Measurements from ENCODE around the gene CBR3.
A peak's percentile ranks its signal among the peaks of the same experiment; 100 is the strongest.

CBR3 gene

GRCh38 chr21:36155603-36156338, 20.9 kb downstream of the CBR3 start:
- no peak for DNase-seq (ENCODE audit: low read depth, low spot score)

DNA sequence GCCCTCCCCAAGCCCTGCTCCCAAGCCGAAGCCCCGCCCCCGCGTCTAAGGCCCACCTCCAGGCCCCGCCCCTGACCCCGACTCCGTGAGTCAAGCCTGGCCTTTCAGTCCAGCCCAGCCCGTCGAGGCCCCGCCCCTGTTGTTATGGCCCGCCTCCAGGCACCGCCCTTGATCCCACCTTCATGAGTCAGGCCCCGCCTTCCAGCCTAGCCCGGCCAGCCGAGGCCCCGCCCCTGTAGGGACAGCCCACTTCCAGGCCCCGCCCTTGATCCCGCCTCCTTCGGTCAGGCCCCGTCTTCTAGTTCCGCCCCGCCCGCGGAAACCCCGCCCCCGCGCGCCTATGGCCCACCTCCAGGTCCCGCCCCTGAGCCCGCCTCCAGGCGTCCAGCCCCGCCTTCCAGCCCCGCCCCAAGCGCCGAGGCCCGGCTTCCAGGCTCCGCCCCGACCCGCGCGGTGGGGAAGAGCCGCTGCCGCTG, 21.5 kb downstream of the CBR3 start:
- peak; percentile 97 for DNase-seq (ENCODE audit: low read depth, low spot score)

DNA sequence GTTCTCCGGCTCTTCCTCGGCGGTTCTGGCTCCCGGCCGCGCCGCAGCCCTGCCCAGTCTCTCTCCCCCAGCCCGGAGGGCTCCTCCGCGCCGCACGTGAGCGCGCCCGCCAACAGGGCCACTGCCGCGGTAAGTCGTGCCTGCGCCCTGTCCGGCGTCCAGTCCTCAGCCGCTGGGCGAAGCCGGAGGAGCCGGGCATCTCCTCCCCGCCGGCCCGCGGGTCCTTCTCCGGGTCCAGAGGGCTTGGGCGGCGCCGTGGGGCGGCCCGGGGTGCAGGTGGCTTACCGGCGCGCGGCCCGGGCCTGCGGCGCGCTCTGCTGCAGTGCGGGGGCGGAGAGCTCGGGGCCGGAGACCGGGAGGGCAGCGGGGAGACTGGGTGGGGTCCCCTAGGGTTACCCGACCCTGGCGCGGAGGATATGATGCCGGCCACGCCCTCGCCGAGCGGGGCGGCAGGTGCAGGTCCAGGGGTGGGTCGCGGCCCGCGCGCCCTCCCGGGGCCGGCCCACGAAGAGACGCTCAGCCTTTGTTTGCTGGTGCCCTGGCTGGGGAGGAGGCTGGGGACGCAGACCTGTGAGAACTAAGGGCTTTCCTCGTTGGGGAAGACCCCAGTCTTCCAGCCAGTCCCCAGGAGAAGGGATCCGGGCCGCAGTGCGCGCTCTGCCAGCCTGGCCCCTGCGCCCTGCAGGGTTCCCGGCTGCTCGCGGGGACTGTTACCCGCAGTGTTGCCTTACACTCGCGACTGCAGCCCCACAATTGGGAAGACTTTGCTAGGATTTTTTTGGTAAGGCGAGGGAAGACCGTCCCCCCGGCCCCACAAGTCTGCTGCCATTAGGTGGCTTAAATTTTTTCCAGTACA, 22.2 kb downstream of the CBR3 start, which contains the start of gene DOP1B:
TSS of gene DOP1B (plus strand) at position 10 of the 856 bp plus-strand sequence. CDS start 7,910 bp downstream, outside the sequence.
- no peak for DNase-seq (ENCODE audit: low read depth, low spot score)

DNA sequence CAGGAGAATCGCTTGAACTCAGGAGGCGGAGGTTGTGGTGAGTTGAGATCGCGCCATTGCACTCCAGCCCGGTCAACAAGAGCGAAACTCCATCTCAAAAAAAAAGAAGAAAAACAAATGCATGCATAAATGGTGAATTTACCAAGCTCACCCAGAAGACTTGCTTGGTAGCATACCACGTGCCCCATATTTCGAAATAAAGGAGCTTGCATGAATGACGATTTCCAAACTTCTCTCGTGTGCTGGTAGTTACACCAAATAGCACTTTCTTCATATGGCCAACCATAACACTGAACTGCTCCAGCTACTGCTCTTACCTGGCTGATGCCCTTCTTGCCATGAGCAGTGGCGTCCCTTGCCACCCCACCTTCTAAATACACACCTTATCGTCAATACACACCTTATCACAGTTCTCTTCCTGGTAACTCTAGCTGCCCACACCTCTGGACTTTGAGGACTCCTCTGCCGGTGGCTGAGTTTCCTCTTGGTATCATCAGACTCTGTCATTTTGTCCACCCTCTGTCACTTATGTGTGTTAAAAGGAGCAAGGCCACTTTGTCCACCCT, 24.6 kb downstream of the CBR3 start:
- no peak for DNase-seq (ENCODE audit: low read depth, low spot score)

DNA sequence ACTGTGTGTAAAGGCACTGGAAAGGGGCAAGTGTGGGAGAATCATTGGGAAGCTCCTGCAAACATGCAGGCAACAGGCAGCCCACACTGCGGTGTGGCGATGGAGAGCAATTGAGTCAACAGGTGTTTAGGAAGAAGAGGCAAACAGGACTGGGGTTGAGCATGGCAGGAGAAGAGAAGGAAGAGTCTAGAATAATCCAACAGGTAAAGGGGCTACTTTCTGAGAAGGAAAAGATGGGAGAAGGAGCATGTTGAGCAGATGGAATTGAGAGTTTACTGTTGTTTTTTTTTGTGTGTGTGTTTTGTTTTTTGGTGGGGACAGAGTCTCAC, 25.9 kb downstream of the CBR3 start:
- DNase-seq (ENCODE audit: low read depth, low spot score) = no peak

GRCh38 chr21:36162631-36163030, 27.8 kb downstream of the CBR3 start:
- DNase-seq (ENCODE audit: low read depth, low spot score) = no peak

DNA sequence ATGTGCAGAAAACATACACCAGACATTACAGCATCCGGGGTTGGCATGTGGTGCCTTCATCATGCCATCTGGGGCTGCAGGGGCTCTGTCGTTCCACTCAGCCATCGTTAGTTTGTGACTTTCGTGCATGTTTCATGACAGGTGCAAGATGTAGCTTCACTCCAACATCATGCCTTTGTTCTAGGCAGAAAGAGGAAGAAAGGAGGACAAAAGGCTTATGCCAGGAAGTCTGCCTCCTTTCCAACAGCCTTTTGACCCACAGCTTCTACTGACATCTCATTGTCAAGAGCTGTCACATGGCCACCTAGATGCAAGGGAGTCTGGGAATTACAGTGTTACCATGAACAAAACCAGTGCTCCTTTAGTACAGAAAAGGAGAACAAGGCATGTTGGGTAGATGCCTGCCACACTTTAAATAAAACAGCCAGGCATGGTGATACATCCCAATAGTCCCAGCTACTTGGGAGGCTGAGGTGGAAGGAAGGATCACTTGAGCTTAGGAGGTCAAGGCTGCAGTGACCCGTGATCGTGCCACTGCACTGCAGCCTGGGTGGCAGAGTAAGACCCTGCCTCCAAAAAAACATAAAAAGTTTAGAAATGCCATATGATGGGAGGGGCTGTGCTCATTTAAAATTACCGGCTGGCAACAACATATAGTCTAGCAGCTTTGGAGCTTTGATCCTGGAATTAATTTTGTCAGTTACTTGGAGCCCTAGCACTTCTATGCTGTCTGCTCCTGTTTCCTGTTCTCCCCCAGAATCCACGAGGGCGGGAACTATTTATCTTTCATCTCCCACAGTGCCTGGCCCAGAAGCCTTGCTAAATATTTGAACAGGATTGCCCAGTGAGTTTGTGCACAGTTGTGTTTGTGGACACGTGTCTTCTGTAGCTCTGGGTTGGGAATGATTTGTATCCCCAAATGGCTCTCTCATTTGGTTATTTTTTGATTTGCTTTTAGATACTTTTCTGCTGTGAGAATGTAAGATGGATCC, 29.2 kb downstream of the CBR3 start:
- DNase-seq (ENCODE audit: low read depth, low spot score) = no peak

GRCh38 chr21:36165356-36165755, 30.5 kb downstream of the CBR3 start:
- no peak for DNase-seq (ENCODE audit: low read depth, low spot score)

- DNase-seq (ENCODE audit: low read depth, low spot score) = no peak
These were observed 31.8 kb downstream of the CBR3 start for GRCh38 chr21:36166705-36167104.

- no peak for DNase-seq (ENCODE audit: low read depth, low spot score)
These were observed 32.7 kb downstream of the CBR3 start for GRCh38 chr21:36167541-36167940.

GRCh38 chr21:36169470-36170128, 34.7 kb downstream of the CBR3 start:
- no peak for DNase-seq (ENCODE audit: low read depth, low spot score)

GRCh38 chr21:36170823-36171222, 35.9 kb downstream of the CBR3 start:
- DNase-seq (ENCODE audit: low read depth, low spot score) = no peak

- DNase-seq (ENCODE audit: low read depth, low spot score) = no peak
These were observed 36.5 kb downstream of the CBR3 start for GRCh38 chr21:36171336-36171735.

DNA sequence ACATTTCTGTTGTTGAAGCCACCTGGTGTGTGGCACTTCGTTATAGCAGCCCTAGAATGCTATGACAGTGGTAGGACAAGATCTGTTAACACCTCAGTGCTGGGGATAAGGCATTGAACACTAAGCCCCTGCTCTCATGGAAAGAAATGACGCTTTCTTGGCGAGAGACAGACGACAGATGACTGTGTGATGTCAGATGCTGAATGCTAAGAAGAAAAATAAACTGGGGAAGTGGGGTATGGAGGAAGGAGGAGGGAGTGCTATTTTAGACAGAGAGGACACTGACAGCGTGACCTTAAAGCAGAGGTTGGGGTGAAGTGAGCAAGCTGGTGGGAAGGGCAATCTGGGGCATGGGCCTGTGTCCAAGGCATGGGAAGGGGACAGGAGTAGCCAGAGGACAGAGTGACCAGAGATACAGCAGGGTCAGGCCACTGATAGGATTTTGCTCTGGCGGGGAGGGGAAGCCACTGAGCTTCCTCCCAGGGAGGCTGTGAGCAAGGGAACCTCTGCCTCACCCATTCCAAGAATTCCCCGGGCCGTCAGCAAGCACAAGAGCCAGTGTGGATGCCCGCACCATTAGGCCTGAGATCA, 37.0 kb downstream of the CBR3 start:
- DNase-seq (ENCODE audit: low read depth, low spot score) = no peak

DNA sequence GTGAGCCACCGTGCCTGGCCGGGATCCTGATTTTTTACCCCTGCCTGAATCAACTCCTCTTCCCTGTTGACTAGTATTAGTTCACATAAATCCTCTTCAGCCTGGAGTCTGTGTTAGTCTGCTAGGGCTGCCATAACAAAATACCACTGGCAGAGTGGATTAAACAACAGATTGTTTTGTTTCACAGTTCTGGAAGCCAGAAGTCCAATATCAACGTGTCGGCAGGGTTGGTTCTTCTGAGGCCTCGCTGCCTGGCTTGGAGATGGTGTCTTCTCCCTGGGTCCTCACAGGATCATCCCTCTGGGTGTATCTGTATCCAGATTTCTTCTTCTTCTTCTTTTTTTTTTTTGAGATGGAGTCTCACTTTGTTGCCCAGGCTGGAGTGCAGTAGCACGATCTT, 39.9 kb downstream of the CBR3 start:
- no peak for DNase-seq (ENCODE audit: low read depth, low spot score)

- no peak for DNase-seq (ENCODE audit: low read depth, low spot score)
These were observed 41.1 kb downstream of the CBR3 start for GRCh38 chr21:36175771-36176565.

DNA sequence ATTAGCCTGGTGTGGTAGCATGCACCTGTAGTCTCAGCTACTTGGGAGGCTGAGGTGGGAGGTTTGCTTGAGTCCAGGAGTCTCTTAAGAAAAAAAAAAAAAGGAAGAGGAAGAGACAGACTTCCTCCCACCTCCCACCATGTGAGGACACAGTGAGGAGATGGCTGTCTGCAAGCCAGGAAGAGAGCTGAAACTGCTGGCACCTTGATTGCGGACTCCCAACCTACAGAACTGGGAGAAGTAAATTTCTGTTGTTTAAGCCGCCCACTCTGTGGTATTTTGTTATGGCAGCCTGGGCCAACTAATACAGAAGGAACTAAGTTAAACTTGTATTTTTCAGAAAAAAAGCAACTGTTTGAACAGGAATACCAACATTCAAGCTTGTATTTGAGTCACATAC, 43.5 kb downstream of the CBR3 start:
- no peak for DNase-seq (ENCODE audit: low read depth, low spot score)

- no peak for DNase-seq (ENCODE audit: low read depth, low spot score)
These were observed 44.3 kb downstream of the CBR3 start for GRCh38 chr21:36179145-36179544.

DNA sequence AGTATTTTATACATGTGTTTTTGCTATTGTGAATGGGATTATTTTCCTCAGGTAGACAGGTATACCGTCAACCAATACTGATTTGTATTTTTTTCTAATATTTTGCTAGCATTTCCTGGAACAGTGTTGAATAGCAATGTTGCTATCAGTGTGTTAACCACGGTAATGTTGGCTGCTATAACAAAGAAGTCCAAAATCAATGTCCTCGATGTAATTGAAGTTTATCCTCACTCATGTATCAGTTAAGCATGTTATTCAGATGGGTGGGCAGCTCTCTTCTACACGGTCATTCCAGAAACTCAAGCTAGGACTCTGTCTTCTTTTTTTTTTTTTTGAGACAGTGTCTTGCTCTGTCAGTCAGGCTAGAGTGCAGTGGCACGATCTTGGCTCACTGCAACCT, 46.1 kb downstream of the CBR3 start:
- no peak for DNase-seq (ENCODE audit: low read depth, low spot score)
